SHP77 (cell line): ENCODE results near the gene ANKS3.

ENCODE experiments used
- DNase-seq, 2 experiments: peaks; one replicate each; lab custom pipeline; 2025; lab: John Stamatoyannopoulos, UW

The ANKS3 gene

DNA sequence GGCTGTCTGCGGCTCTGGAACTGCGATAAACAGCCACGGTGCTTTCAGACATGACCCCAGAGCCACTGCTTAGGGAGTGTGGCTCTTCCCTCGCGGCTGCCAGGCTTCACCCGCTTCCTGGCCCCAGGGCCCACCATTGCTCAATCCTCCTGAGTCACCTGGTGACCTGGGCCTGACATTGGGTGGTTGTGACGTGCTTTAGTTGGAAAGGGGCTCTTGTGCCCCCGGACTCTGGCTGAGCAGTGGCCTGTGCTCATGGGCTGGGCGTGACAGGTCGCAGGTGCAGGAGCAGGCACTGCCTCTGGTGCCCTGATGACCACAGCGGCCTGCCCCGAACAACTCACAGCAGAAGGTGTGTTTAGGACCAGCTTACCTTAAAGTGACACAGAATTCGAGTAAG is 49.3 kb downstream of the ANKS3 start:
- no peak for DNase-seq

DNA sequence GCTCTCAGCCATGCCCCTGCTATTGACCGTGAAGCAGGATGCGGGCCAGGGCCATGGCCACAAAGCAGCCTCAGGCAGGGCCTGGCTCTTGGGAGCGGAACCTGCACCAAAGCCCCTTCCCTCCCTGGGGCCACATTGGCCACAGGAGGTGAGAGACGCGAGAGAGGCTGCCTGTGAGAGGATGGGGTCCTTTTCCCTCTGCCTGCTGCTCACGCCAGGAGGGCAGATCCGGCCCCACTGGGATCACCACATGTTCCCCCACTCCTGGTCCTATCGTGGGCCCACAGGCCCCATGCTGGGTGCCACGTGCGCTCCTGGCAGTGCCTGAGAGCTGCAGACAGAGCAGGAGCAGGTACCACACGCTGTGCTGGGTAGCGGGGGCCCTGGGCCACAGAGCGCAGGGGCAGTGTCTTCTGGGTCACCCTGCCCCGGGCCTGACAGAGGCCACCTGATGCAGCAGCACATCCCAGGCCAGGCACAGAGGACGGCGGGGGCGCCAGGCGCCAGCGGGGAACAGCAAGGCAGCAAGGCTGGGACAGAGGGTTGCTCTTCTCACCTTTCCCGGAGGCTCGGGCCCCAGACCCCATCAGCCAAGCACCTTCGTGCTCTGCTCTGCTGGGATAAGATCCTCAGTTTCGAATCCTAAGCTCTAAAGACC is 49.9 kb downstream of the ANKS3 start:
- DNase-seq: no peak

DNA sequence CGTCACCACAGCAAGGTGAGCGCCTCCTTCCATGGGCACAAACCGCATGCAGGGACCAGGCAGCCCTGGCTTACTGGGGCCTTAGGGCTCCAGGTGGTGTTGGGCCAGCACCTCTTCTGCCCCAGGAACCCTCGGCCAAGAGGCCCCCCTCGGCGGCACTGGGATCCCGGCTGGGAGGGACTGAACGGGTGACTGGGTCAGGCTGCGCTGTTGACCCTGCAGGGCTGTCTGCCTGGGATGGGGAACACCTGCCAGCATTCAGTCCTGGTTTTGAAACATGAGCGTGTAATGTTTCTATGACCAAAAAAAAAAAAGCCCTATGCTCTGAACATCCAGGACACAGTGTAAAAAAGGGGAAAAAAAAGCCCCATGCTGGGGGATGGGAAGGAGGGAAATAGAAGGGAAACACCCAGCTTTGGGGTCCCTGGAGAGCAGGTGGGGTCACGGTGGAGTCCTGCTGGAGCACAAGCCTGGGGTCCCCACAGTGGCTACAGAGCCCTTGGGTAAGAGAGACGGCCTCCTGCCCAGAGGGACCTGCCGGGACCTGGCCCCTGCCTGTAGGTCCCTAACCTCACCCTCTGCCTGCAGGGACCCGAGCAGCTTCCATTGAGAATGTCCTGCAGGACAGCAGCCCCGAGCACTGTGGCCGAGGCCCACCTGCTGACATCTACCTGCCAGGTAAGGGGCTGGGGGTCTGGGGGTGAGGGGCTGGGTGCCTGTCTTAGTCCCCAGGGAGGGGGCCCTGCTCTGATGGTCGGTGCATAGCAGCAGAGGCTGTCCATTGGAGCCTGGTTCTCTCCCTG is 50.6 kb downstream of the ANKS3 start:
- DNase-seq: no peak

DNA sequence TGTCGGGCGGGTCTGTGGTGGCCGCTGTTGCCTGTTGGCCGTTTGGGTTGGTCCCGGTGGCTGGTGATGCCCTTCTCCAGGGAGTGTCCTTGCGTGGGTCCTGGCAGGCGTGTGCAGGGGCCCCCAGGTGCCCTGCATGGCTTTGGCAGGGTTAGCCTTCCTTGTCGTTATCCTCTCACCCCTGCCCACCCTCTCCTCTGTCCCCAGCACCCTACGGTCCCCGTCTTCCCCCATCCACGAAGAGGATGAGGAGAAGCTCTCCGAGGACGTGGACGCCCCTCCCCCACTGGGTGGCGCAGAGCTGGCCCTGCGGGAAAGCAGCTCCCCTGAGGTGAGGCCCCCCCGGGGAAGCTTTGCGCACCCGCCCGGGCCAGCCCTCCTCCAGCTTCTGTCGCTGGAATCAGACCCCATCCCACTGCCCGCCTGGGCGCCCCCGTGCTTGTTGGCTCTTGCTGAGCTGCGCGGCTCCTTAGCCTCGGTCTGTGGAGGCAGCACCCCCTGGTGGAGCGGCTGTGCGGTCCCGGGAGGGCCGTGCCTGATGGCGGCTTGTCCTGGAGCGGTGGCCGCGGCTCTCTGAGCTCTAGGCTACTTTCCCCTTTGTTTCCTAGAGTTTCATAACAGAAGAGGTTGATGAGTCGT is 51.3 kb downstream of the ANKS3 start:
- no peak for DNase-seq

DNA sequence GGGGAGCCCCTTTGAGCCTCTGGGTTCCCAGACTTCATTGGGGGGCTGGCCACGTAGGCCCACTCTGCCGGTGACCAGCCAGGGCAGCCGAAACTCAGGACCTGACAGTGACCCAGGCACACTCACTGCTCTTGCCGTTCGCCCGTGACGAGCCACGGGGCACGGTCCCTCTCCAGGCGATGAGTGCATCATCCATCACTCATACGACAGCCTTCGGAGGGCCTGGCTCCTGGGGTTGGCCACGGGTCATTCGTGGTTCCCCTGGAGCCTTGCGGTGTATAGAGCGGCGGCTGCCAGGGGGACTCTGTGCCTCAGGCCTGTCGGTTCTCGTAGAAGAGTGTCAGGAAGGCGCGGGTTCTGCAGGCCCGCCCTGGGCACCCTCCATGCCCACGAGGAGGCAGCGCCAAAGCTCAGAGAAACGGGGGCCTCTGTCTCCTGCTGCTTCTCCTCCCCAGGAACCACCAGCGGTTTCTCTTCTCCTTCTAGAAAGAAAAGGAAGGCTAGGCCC is 51.9 kb downstream of the ANKS3 start:
- DNase-seq: no peak

DNA sequence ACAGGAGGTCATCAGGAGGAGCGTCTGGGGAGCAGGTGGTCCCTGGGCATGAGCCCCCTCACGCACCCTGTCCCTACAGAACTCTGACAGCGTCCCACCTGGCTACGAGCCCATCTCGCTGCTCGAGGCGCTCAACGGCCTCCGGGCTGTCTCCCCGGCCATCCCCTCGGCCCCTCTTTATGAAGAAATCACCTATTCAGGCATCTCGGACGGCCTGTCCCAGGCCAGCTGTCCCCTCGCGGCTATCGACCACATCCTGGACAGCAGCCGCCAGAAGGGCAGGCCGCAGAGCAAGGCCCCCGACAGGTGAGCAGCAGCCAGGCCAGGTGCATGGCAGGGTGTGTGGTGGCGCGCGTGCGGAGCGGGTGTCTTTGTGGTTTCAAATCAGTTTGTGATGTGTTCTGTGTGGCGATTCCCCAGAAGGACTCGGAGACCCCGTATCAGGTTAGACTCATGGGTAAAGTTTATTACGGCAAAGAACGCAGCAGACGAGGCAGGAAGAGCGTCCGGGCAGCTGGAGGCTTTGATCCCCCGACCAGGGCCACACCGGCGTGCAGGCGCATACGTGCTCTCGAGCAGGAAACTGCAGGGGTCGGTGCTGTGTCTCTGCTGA is 52.5 kb downstream of the ANKS3 start:
- no peak for DNase-seq

DNA sequence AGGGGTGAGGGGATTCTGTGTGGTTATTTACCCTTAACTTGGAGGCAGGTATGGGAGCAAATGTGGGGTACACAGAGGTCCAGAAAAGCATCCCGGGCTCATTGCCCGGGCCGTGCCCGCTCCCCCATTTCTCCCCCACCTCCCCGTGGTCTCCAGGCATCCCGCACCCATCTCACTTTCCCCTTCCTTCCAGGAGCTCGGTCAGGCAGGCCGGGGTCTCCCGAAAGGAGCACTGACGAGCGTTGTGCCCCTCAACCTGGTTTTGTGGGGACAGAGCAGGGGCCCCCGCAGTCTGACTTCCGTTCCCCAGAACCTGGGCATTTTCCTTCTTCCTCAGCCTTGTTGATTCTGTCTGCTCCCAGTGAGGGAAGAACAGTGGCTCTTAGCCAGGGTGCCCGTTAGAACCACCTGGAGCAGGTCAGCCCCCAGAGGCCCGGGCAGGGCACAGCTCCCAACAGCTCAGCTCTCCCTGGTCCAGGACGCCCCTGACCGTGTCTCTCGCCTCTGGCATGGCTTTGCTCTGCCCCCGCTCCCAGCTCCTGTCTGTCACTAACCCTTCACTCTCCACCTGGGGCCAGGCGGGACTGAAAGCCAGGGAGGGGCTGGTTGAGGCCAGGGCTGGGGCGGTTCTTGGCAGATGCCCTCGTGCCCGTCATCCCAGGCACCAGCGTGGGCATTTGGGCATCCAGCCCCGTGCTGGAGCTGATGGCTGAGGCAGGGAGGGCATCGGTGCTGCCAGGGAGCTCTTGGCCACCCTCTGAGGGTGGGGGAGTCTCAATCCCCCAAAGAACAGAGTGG is 53.2 kb downstream of the ANKS3 start:
- no peak for DNase-seq

DNA sequence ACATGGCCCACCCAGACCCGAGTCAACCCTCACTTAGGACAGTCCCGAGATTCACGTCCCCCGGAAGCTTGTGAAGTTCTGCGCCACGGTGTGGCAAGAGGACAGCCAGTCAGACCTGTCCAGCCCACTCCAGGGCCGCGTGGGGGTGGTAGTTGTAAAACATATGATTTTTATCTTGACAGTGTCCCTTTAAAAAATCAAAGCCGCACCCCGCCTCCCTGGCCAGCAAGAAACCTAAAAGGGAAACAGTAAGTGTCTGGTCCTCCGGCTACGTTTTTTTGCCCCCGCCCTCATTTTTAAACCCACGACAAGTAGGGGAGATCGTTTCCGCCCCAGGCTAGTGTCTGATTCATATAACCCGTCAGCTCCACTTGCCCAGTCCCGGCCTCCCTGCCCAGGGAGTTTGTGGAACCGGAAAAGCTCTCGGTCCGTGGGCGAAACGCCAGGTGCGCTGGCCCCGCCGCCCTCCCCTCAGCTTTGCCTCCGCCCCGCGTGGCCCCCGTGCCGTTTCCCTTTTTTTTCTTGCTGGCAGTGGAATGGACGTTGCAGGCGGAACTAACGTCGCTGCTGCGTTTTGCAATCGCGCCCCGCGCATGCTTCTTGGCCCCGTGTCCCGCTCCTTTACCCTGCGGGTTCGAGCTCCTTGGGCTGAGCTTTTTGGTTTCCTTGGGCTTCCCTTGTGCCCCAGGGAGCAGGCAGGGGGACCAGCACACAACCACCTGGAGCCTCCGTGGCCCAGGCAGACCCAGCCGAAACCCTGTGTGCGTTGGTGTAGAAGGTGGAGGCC is 54.0 kb downstream of the ANKS3 start:
- DNase-seq: no peak

DNA sequence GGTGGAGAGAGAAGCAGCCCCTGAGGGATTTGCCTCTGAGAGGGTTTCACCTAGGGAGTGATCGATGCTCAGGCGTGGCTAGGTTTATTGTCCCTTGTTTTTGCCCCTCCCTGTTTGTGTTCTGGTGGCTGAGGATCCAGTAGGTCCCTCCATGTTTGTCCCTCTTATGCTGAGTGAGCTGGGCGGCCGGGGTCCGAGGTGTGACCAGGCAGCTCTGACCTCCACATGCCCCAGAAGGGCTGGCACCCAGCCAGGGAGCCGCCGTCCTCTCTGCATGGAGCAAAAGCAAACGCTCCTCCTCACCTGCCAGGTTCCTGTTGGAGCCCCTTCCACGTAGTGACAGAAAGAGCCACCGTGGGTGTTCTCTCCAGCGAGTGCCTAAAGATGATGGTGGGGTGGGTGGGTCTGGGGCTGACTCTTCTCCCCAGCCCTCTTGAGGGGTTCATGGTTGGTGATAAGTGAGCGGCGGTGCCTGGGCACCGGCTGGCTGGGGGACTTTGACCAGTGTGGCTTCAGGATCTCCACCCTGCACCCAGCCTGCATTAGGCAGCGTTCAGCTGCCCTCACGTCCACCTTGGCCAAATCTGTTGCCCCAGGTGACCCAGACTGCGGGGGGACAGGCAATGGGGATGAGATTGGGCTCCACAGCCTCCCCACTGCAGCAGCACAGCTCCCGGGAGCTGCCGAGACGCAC is 54.8 kb downstream of the ANKS3 start:
- DNase-seq: no peak

DNA sequence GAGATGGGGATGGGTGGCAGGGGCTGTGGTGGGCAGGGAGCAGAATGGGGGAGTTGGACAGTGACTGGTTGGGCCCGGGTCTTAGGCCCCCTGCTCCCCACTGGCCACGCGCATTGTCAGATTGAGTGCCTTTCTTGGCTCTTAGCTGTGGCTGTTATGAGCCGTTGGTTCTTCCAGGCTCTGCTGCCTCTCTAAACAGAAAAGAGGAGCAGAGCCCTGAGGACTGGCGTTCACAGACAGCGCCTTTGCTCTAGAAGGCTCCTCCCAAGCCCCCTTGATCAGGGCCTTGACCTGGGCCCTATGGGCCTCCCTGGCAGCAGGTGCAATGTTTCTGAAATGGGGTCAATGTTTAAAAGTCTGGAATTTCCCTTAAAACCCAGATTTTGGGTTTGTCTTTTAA is 55.5 kb downstream of the ANKS3 start:
- DNase-seq: no peak

DNA sequence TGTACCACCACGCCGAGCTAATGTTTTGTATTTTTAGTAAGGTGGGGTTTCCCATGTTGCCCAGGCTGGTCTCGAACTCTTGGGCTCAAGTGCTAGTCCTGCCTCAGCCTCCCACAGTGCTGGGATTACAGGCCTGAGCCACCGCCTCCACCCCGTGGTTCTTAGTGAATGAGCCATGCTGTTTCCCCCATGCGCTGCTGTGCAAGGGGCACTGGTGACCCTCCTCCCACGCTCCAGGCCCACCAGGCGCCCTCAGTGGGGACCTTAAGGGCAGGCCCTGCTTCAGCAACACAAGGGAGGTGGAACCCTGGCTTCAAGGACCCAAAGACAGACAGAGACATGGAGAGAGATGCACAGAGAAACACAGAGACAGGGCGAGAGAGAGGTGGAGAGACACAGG is 56.1 kb downstream of the ANKS3 start:
- DNase-seq: no peak

DNA sequence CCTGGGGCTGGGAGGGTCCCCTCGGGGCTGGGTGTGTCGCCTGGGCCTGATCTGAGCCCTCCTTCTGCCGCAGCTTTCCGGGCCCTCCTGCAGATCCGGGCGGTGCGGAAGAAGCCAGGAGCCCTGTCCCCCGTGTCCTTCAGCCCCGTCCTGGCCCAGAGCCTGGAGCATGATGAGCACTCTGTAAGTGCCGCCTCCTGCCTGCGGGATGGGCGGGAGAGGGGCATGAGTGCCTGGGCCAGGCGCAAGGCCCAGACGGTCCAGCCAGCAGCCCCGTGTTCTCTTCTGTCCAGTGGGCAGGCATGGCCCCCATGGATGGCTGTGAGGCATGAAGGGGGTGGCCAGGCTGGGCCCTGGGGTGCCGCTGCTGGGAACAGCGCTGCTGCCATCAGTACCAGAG is 56.7 kb downstream of the ANKS3 start:
- DNase-seq: no peak

DNA sequence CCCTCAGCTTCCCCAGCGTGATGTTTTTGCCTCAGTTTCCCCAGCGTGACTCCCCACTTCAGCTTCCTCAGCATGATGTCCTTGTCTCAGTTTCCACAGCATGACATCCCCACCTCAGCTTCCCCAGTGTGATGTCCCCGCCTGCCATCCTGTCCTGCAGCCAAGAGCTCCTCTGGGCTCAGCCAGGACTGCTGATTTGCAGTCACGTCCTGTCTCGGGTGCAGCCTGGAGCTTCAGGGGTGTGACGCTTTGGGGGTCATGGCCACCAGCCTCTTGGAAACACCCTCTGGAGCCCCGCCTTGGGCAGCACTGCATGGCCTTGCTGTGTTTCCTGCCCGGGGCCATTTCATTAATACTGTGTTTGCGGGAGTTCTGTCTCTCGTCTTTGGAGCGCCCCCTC is 57.2 kb downstream of the ANKS3 start:
- no peak for DNase-seq

DNA sequence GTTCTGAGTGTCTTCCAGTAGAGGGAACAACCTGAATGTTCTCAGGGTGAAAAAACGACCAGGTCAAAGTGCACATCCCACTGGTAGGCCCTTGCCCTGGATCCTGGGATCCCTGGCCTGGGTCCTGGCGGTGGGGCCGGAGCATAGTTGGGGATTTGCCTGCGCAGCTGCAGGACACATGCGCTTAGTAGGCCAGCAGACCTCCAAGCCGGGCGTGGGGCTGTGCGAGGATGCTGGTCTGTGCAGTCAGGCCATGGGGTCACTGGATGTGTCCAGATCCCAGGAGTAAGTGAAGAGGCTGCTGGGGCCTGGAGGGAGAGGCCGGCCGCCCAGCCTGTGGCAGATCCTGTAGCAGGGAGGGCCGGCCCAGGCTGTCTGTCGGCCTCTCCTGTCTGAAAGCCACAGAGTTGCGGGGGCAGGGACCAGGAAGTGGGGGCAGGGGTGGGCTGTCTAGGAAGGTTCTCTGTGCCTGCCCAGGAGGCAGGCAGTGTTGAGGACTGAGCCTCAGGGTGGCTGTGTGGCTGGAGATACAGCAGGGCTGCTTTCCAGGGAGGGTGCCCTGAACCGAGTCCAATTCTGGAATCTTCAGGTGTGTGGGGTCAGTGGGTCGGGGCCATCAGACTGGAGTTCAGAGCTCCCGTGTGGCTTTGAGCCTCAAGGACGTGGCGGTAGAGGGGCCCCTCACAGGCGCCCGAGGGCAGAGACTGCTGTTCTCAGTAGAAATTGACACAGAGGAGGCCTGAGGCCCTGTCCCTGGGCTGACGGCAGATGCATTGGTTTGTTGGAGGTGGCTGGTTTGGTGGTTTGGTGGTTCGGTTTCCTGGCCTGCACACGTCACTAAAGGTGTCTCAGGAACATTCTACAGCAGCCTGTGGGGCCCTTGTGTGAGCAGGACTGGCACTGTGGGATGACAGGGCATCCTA is 57.9 kb downstream of the ANKS3 start:
- DNase-seq: no peak

DNA sequence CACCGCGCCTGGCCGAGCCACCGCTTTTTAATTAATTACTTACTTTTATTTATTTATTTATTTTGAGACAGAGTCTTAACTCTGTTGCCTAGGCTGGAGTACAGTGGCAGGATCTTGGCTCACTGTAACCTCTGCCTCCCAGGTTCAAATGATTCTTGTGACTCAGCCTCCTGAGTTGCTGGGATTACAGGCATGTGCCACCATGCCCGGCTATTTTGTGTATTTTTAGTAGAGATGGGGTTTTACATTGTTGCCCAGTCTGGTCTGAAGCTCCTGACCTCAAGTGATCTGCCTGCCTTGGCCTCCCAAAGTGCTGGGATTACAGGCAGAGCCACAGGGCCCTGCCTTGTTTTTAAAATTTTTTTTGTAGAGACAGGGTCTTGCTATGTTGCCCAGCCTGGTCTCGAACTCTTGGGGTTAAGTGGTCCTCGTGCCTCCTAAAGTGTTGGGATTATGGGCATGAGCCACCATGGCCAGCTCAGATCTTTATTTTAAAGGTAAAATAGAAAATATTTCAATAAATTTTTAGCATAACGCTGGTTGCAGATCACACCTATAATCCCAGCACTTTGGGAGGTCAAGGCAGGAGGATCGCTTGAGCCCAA is 59.0 kb downstream of the ANKS3 start:
- DNase-seq: no peak

DNA sequence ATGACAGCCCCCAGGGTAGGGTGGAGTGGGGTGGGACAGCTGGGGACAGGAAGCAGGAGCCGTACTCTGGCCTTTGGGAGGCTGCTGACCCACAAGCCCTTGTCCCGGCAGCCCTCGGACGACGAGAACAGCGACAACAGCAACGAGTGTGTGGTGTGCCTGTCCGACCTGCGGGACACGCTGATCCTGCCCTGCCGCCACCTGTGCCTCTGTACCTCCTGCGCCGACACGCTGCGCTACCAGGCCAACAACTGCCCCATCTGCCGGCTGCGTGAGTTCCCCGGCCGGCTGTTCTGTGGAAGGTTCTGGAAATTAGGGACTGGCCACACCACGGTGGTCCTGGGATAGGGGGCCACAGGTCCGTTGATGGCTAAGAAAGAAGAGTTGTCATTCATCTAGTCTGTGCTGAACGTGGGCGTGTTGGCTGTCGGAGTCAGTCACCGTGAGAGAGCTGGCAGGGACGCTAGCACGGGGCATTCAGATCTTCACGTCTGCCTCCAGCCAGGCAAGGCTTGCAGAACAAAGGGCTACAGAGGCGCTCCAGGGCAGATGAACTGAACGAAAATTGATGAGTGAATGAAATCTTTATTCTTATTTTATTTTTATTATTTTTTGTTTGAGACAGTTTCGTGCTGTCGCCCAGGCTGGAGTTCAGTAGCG is 60.6 kb downstream of the ANKS3 start:
- no peak for DNase-seq

DNA sequence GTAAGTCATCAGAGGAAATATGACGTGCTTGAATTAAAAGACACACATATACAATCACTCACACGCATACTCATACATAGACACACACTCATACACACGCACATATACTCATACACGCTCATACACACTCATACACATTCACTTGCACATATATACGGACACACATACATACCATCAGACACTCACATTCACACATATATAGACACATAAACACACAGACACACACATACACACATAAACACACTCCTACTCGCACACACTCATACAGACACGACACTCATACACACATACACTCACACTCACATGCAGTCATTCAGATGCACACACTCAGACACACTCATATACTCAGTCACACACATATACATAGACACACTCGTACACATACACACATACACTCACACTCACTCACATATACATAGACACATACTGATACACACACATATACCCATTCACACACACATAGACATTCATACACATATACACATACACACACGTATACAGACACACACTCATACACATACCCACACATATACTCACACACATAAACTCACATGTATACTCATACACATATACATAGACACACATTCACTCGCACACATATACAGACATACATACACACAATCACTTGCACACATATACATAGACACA is 65.6 kb downstream of the ANKS3 start:
- DNase-seq: no peak
